Measurements from ENCODE around the gene STRIT1.

GRCh38 chr3:155335724-155336354 lies 42.4 kb upstream of the STRIT1 start:
- TF ChIP-seq CTCF (IDR thresholded peaks at IDR 0.05) = no peak
- TF ChIP-seq EZH2 (IDR thresholded peaks at IDR 0.05; ENCODE audit: borderline replicate concordance, insufficient read depth, low read depth, low read length, poor library complexity, severe bottlenecking) = no peak

Measured in B cell (primary cell).